HG02759 (cell line): Measurements from ENCODE around the gene TIMM10B.

ENCODE experiments used
- ATAC-seq: cut with Tn5 transposase; IDR thresholded peaks from one replicate; pipeline ENCODE4 v1.9.1; 2021; ENCODE audit warnings: mild to moderate bottlenecking, moderate library complexity; ENCODE audit not compliant: unreplicated experiment

Gene TIMM10B

DNA sequence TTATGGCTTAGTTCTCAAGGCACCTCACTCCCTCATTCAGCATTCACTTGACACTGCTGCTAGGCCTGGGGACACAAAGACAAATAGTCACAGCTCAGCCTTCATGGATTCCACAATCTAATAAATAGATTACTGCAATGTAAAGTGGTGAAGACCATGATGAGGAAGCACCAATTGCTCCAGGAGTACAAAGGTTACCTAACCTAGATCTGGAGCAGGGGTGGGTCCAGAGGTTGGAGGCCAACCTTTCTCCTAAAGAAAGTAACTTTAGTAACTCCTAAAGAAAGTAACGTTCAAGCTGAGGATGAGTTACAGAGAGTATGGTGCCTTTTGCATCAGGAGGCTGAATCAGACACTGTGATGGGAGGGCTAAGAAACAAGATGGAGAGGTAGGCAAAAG is 11.7 kb upstream of the TIMM10B start:
- no peak for ATAC-seq

- no peak for ATAC-seq
These were observed 8.4 kb upstream of the TIMM10B start for GRCh38 chr11:6472934-6473333.

- peak; percentile 79 for ATAC-seq
These were observed 7.6 kb upstream of the TIMM10B start, which contains the start of gene TRIM3 for GRCh38 chr11:6473451-6474412. Gene TRIM3, minus strand, starts transcription at chr11:6473941. Its CDS starts 8,246 bp downstream, at chr11:6465695.

DNA sequence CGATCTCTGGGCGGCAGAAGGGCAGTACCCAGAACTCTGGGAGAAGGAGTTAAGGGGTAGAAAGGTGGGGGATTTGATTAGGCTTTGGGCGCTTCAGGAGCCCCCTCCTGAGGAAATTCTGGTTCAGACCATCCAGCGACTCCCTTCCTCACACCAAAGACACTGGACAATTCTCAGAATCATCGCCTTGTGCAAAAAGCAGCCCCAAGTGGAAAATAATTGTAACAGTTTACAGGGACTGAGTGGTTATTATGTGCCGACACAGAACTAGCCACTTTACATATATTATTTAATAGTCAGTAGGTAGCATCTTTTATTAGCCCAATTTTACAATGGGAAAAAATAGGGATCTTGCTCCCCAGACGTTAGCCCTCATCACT is 6.9 kb upstream of the TIMM10B start:
- no peak for ATAC-seq

DNA sequence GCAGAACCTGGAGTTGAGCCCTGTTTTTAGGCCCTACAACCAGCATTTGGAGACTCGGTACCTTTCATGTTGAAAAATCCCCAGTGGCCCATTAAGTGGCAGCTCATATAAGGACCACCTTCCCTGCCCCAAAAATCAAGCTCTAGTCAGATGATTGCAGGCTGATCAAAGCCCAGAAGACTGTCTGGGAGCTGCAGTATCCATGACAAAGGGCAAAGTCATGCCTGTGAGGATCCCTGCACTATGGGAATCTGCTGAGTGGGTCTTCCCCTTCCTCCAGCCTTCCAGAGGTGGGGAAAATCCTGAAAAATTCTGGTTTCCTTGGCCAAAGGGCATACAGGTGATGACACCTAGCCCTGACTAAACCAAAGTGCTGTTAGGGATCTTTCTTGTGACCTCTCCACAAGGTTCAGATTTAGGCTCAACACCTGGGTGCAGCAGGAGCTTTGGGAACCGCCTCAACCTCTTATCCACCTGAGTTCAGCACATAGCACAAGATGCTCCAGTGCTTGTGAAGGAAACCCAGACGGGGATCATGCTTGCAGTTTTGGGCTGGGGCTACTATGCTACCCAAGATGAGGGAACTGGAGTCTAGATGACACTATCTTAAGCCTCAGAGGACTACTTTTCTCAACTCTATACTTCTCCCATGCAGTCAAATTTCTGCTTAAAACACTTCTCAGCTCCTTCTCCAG is 6.3 kb upstream of the TIMM10B start:
- ATAC-seq, result no peak

DNA sequence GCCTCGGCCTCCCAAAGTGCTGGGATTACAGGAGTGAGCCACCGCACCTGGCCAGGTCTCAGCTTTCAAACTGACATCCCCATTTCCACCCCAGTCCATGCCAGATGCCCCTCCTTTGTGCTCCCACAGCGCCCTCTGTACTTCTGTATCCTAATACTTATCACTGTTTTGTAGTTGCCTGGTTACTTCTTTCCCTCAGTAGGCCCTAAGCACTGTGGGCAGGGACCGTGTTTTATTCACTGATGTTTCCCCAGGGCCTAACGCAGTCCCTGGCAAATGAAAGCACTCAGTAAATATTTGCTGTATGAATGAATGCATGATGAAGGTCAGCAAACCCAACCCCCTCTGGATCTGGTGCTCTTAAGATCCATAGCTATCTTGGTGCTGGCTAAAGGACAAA is 5.4 kb upstream of the TIMM10B start:
- no peak for ATAC-seq

DNA sequence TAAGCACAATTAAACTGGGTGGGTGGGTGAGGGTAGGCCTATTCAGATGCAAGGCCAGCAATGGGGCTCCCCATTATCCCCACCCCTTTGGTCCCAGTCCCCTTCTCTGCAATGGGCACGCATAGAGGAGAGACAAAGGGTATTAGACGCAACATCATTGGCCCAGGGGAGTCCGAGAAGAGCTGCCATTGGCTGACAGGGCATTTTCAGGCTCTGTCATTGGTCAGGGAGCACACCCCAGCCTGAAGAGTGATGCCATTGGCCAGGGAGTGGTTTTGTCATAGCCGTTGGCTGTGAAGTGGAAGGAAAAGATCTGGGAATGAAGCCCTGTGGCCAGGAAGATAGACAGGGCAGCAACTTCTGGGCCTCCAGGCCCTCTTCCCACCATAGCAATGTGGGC is 4.7 kb upstream of the TIMM10B start:
- no peak for ATAC-seq

- ATAC-seq, result no peak
These were observed 894 bp upstream of the TIMM10B start for GRCh38 chr11:6480299-6480914.

GRCh38 chr11:6481924-6482275 is 599 bp downstream of the TIMM10B start:
- no peak for ATAC-seq

DNA sequence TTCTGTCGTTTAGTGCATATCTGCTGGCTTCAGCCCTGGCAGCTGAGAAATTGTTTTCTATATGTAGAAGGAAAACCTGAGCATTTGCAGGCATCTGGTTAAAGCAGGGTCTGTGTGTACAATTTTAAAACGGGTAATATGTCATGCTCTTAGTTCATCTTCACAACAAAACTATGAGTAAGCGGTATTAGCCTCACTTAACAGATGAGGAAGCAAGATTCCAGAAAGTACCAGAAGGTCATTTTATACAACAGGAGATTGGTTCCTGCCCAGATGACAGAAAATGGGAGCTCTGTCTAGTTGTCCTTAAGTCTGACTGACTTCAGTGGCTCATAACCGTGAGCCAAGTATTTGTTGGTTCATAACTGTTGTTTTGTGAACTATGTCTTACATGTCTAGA is 1.1 kb downstream of the TIMM10B start:
- ATAC-seq, result no peak

- no peak for ATAC-seq
These were observed 1.7 kb downstream of the TIMM10B start for GRCh38 chr11:6483015-6483414.

DNA sequence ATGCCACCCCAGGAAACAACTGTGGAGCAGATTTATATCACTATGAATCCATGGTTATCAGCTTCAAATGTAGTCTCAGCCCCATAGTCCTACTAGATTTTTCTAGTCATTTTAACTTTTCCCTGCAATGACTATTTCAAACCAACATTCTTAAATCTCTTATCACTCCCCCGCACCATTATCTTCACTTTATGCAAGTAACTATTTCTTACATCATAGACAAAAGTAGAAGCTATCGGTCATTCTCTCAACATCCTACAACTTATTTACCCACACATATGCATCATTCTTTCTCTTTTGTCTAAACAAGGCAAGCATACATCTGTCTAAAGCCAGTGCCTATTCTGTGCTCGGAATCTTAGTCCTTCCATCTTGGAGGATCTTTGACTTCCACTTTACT is 4.4 kb downstream of the TIMM10B start:
- ATAC-seq, result no peak

- no peak for ATAC-seq
These were observed 5.0 kb downstream of the TIMM10B start for GRCh38 chr11:6486256-6486655.

DNA sequence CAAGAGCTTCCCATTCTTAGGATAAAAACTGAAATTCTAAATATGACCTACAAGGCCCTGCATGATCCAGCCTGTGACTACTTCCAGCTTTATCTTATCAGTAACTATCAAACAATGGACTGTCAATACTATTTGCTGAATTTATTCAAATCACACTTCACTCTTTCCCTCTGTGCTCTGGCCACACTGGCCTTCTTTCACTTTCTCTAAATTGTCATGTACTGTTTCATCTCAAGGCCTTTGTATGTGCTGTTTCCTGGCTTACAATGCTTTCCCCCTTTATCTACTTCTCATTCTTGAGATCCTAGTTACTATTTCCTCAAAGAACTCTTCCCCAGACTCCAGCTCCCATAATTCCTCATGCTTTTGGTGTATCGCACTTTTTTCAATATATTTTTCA is 5.6 kb downstream of the TIMM10B start:
- no peak for ATAC-seq

- no peak for ATAC-seq
These were observed 7.0 kb downstream of the TIMM10B start for GRCh38 chr11:6488342-6488741.

- ATAC-seq, result no peak
These were observed 7.5 kb downstream of the TIMM10B start for GRCh38 chr11:6488821-6489220.

DNA sequence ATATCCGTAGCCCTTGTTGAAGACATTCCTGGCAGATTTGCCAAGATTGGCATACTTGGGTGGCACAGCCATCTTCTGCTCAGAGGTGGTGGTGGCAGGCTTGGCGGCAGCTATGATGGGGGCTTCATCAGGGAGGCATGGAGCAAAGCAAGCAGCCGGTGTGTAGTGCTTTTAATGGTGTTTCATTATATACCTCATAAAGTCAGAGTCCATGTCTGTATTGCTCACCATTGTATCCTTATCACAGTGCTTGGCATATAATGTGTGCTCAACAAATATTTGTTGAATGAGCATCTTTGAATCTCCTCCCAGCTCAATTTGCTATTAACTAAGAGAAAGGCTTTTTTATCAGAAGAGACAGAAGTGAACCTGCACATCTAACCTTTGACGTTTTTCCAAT is 8.0 kb downstream of the TIMM10B start:
- no peak for ATAC-seq

- ATAC-seq, result no peak
These were observed 16.0 kb downstream of the TIMM10B start, which contains the start of gene DNHD1 for GRCh38 chr11:6497069-6497839. Gene DNHD1, plus strand, starts transcription at chr11:6497280. Its CDS starts 936 bp downstream, at chr11:6498216.

DNA sequence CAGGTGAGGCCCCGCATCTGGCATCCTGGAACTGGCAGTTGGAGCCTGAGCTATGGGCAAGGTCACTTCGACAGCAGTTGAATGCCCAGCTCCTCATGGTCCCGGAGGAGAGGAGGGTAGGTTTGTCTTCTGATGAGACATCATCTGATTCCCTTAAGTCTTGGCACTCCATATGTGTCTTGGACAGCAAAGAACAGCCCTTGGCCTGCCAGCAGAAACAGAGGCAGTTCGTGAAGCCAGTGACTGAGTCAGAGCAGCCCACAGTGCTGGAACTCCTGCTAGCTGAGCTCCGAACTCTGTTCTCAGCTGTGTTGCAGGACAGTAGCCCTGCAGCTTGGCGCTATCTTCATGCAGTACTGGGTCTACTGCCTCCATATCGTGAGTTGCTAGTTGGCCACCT is 16.8 kb downstream of the TIMM10B start:
- no peak for ATAC-seq

DNA sequence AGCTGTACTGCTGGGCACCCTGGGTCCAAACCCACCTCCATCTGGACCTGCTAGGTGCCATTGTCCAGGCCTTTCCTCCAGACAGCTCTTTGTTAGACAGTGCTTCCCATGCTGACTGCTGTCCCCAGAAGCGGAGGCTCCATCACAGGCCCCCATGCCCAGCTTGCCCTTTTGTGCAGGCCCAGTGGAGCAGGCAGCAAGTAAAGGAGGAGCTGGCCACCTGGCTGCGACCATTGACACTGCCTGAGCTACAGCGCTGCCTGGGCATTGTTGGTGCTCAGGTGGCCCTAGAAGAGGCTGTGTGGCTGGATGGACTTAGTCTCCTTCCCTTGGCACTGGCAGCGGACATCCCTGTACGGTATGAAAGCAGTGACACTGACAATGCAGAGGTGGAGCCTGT is 17.2 kb downstream of the TIMM10B start:
- no peak for ATAC-seq

- no peak for ATAC-seq
These were observed 21.1 kb downstream of the TIMM10B start for GRCh38 chr11:6502382-6502781.
